Adrenal gland (tissue), 12 donors: ENCODE data around the gene BBOX1. TPM values are rescaled to one million over a fixed set of nuclear protein-coding genes. Genes with fewer than 3 reads are reported as not detected.

Experiments used
- DNase-seq, 7 donors: peaks; one replicate each; pipeline ENCODE4 v3.0.0-alpha.2; 2019 to 2020
- H3K27ac ChIP-seq, 5 donors: fragments of 200-600 bp; sonication (generic) in 4 of 5; 1 replicate in 3 of 5; 2 replicates in 2 of 5; pipeline versions ENCODE4 v1.5.1 to v1.8.0; 2016 to 2020; ENCODE audit warnings: mild to moderate bottlenecking in 1 of 5
- H3K27me3 ChIP-seq: fragments of 200-600 bp; 2 replicates; pipeline ENCODE4 v1.8.0; 2021
- H3K36me3 ChIP-seq, 2 donors: fragments of 200-600 bp; replicated peaks in 1 of 2; 1 replicate in 1 of 2; 2 replicates in 1 of 2; pipeline versions ENCODE4 v1.5.1 to v1.8.0; 2018 to 2022
- H3K4me1 ChIP-seq, 2 donors: fragments of 200-600 bp; replicated peaks in 1 of 2; 1 replicate in 1 of 2; 2 replicates in 1 of 2; pipeline versions ENCODE4 v1.5.1 to v1.8.0; 2018 to 2021
- H3K4me3 ChIP-seq, 4 donors: fragments of 200-600 bp; sonication (generic) in 3 of 4; one replicate each; pipeline ENCODE4 v1.5.1; 2016 to 2018
- H3K9me3 ChIP-seq, 3 donors: fragments of 200-600 bp; sonication (generic) in 1 of 3; replicated peaks in 1 of 3; 1 replicate in 2 of 3; 2 replicates in 1 of 3; pipeline versions ENCODE4 v1.5.1 to v1.8.0; 2016 to 2021
- CTCF ChIP-seq, 6 experiments: fragments of 450-650 bp in 4 of 6; fragments of 200-600 bp in 2 of 6; sonication (generic) in 1 of 6; IDR thresholded peaks; 1 replicate in 5 of 6; 2 replicates in 1 of 6; pipeline versions ENCODE4 v1.5.1 to v1.8.0; 2016 to 2021; ENCODE audit warnings: antibody characterized with exemption in 6 of 6, mild to moderate bottlenecking in 2 of 6, moderate library complexity in 1 of 6
- POLR2A ChIP-seq, 2 donors: fragments of 450-650 bp; IDR thresholded peaks; one replicate each; pipeline ENCODE4 v1.6.1; 2017; ENCODE audit warnings: antibody characterized with exemption in 2 of 2, mild to moderate bottlenecking in 2 of 2, moderate library complexity in 1 of 2
- WGBS, 4 donors: extraction: QIAGEN DNeasy Blood & Tissue Kit in 2 of 4; methylation state at CpG; one replicate each; pipeline versions ENCODE4 v1.1.5 to v1.1.7; 2013 to 2017; 5-methylcytosine and 5-hydroxymethylcytosine counted together
- intact Hi-C, 2 donors: fragments of 100-400 bp; cut with DNase I; formaldehyde crosslinking; loops; one replicate each; pipeline versions ENCODE4 v1.14.1 to v1.15.0; 2022 to 2023
- polyA plus RNA-seq, 3 donors: library from polyadenylated mRNA; stranded (reverse); fragments of 200-250 nt in 2 of 3; fragments of 350-450 nt in 1 of 3; fragmentation: Illumina TruSeq in 1 of 3; extraction: RNeasy Lipid Tissue Mini Kit (QIAGEN cat#74804) in 1 of 3; gene quantifications; one replicate each; pipeline ENCODE4 v1.2.3, GENCODE V29; 2013 to 2014
- total RNA-seq, 9 donors: library from RNA; depleted of rRNA in 4 of 9; stranded (reverse); fragments of >200 nt in 4 of 9; fragments of 120-200 nt in 1 of 9; fragmentation: NEBNext Ultra II Directional in 1 of 9; extraction: Animal tissue kit (Norgen Biotek cat#: 25700) in 1 of 9; gene quantifications; one replicate each; pipeline versions ENCODE4 v1.1.0 to v1.2.4, GENCODE V29; 2013 to 2023
- donor health status: healthy with polysubstance abuse.
- donor health status: Bipolar disorder and iron deficiency.
- donor health status: DM: yes; HTN: yes; CAD: no.
- donor health status: DM: no; HTN: no; CAD: no.
- donor health status: DM: no; HTN: no; CAD: no.
- donor health status: DM: yes; HTN: yes; CAD: no.

The BBOX1 gene
- total and polyA plus RNA-seq, 12 donors: 0.28 TPM; not detected in 11

- intact Hi-C loops: no loop called here
- H3K36me3 ChIP-seq: no peaks in the 10 kb centered on the region
- no peaks in the 10 kb centered on the region for H3K9me3 ChIP-seq
- no peaks in the 10 kb centered on the region for H3K27me3 ChIP-seq
- H3K4me1 ChIP-seq: no peaks in the 10 kb centered on the region
- TF ChIP-seq POLR2A (IDR thresholded peaks at IDR 0.05) (no peak), CTCF (IDR thresholded peaks at IDR 0.05) (no peak)
- H3K4me3 ChIP-seq: no peak overlapping the region
- 59 to 73% (median 66%) methylated on average over 3 of the region's 3 CpGs for WGBS, 4 donors
- DNase-seq: no peak
- no peak overlapping the region for H3K27ac ChIP-seq
Measured at GRCh38 chr11:27039873-27040272, 742 bp upstream of the BBOX1 start.

- intact Hi-C loops: no loop called here
- WGBS, 4 donors: 61 to 69% (median 66%) methylated on average over 2 of the region's 2 CpGs
Measured at GRCh38 chr11:27041141-27041899, 705 bp downstream of the BBOX1 start.

GRCh38 chr11:27046956-27047355 lies 6.3 kb downstream of the BBOX1 start:
- intact Hi-C loops: no loop called here
- DNase-seq: no peak
- H3K4me3 ChIP-seq: no peak overlapping the region
- H3K27me3 ChIP-seq: no peaks in the 10 kb centered on the region
- H3K4me1 ChIP-seq: no peaks in the 10 kb centered on the region
- H3K27ac ChIP-seq: no peak overlapping the region
- no peaks in the 10 kb centered on the region for H3K9me3 ChIP-seq
- WGBS, 4 donors: 39 to 79% (median 58%) methylated on average over 2 of the region's 2 CpGs
- TF ChIP-seq POLR2A (IDR thresholded peaks at IDR 0.05) (no peak), CTCF (IDR thresholded peaks at IDR 0.05) (no peak)
- no peaks in the 10 kb centered on the region for H3K36me3 ChIP-seq

More at GRCh38 chr11:27041141-27041899, 705 bp downstream of the BBOX1 start:
- Histone ChIP-seq H3K4me1 (no peaks in the 10 kb centered on the region), H3K27me3 (no peaks in the 10 kb centered on the region), H3K27ac (no peak overlapping the region), H3K4me3 (no peak overlapping the region), H3K9me3 (no peaks in the 10 kb centered on the region), H3K36me3 (no peaks in the 10 kb centered on the region)
- TF ChIP-seq CTCF (IDR thresholded peaks at IDR 0.05) (no peak), POLR2A (IDR thresholded peaks at IDR 0.05) (no peak)
- no peak for DNase-seq

- WGBS, 4 donors: 67 to 80% (median 76%) methylated on average over 1 of the region's 1 CpG
- TF ChIP-seq POLR2A (IDR thresholded peaks at IDR 0.05): no peak
- H3K27me3 ChIP-seq: no peaks in the 10 kb centered on the region
- intact Hi-C loops: no loop called here
- no peak overlapping the region for H3K4me3 ChIP-seq
- DNase-seq: no peak
- no peak overlapping the region for H3K27ac ChIP-seq
- no peaks in the 10 kb centered on the region for H3K36me3 ChIP-seq
- no peaks in the 10 kb centered on the region for H3K9me3 ChIP-seq
- H3K4me1 ChIP-seq: no peaks in the 10 kb centered on the region
Measured at GRCh38 chr11:27052668-27053067, 12.1 kb downstream of the BBOX1 start.
